OCI-LY7 (cell line): ENCODE data around the gene TTC22.

Experiments
- EZH2phosphoT487 ChIP-seq: fragments of 200-600 bp; sonication (generic); IDR thresholded peaks from 2 replicates; pipeline ENCODE4 v1.6.1; 2018; ENCODE audit warnings: low read depth, borderline replicate concordance, mild to moderate bottlenecking, mixed run types, antibody characterized with exemption, low read length, moderate library complexity, mixed read lengths
- TF ChIP-seq, protein P1 (sequence below): fragments of 200-600 bp; sonication (generic); conservative IDR thresholded peaks from 2 replicates; pipeline ENCODE4 v1.5.1; 2014; ENCODE audit warnings: mild to moderate bottlenecking, antibody characterized with exemption, low read length, moderate library complexity, mixed read lengths

DNA sequence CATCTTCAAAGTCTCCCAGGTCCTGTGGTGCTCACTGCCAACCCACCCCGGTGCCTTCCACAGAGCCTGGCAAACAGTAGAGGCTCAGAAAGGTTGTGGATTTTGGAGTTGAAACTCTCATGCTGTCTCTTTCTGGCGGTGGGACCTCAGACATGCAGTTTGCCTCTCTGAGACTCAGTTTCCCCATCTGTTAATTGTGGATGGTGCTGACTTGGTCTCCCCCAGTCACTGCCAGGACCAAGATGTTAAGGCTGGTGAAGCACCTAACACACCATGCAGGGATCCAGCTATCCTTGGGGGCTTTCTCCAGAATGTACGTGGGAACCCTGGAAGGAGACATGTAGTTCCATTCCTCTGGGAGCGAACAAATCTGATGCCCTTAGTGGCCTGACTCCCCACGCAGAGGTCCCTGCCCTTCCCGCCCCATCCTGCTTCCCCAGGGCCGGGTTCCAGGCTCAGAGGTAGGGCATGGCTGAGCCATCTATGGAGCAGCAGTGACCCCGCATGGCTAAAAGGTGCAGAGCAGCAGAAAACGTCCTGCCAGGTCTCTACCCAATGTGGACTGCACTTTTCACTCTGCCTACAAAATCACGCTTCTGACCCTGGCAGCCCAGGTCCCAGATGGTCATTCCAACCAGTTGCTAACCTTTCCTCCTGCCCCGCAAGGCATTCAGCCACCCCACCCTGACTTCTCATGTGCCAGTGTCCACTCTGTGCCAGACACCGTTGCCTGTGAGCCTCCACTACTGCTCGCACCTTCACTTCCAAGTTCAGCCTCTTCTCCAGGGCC, 9.2 kb upstream of the TTC22 start:
- TF ChIP-seq, protein P1, sequence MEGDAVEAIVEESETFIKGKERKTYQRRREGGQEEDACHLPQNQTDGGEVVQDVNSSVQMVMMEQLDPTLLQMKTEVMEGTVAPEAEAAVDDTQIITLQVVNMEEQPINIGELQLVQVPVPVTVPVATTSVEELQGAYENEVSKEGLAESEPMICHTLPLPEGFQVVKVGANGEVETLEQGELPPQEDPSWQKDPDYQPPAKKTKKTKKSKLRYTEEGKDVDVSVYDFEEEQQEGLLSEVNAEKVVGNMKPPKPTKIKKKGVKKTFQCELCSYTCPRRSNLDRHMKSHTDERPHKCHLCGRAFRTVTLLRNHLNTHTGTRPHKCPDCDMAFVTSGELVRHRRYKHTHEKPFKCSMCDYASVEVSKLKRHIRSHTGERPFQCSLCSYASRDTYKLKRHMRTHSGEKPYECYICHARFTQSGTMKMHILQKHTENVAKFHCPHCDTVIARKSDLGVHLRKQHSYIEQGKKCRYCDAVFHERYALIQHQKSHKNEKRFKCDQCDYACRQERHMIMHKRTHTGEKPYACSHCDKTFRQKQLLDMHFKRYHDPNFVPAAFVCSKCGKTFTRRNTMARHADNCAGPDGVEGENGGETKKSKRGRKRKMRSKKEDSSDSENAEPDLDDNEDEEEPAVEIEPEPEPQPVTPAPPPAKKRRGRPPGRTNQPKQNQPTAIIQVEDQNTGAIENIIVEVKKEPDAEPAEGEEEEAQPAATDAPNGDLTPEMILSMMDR = peak; percentile 85
- TF ChIP-seq EZH2phosphoT487 = no peak
